Activated naive CD8-positive, alpha-beta T cell treated with anti-CD3 and anti-CD28 coated beads, Interleukin-2, amount 50 U/mL, for 24 hours (primary cell): ENCODE measurements around the gene CPB2.
A peak's percentile ranks its signal among the peaks of the same experiment; 100 is the strongest.

Source experiments
- ATAC-seq: fragments of 150-1000 bp; cut with Tn5 transposase; one replicate; pipeline ENCODE4 v1.10.0; 2021
- DNase-seq: peaks from one replicate; pipeline ENCODE4 v3.0.0; 2021
- H3K27ac Mint-ChIP-seq: one replicate; pipeline ENCODE4 v1.8.0; 2021; ENCODE audit warnings: mild to moderate bottlenecking, mixed read lengths
- H3K27me3 Mint-ChIP-seq: one replicate; pipeline ENCODE4 v1.8.0; 2021; ENCODE audit warnings: mixed read lengths
- H3K36me3 Mint-ChIP-seq: one replicate; pipeline ENCODE4 v1.8.0; 2021; ENCODE audit warnings: low read depth, mixed read lengths
- H3K4me1 Mint-ChIP-seq: one replicate; pipeline ENCODE4 v1.8.0; 2021; ENCODE audit warnings: mixed read lengths
- H3K4me3 Mint-ChIP-seq: one replicate; pipeline ENCODE4 v1.8.0; 2021; ENCODE audit warnings: mild to moderate bottlenecking, moderate library complexity, mixed read lengths
- H3K9me3 Mint-ChIP-seq: one replicate; pipeline ENCODE4 v1.8.0; 2021; ENCODE audit warnings: mixed read lengths

Gene CPB2, protein sequence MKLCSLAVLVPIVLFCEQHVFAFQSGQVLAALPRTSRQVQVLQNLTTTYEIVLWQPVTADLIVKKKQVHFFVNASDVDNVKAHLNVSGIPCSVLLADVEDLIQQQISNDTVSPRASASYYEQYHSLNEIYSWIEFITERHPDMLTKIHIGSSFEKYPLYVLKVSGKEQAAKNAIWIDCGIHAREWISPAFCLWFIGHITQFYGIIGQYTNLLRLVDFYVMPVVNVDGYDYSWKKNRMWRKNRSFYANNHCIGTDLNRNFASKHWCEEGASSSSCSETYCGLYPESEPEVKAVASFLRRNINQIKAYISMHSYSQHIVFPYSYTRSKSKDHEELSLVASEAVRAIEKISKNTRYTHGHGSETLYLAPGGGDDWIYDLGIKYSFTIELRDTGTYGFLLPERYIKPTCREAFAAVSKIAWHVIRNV

DNA sequence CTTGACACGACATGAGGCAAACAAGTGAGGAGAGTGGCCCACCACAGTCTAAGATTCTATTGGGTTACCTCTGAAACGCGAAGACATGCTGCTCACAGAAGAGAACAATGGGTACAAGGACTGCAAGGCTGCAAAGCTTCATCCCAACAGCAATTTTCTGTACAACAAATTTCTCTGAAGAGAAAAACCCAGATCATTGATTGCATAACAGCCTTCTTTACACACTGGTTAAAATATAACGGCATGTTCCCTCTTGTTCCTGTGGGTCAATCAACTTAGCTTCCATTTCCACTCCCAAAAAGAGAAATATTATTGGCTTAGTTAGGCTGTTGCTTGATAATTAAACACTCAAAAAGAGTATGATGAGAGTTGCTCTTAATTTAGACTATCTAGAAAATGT is at the start of gene CPB2:
CPB2 (minus strand) TSS at position 166 of the 400 bp plus-strand sequence; CDS start at position 142, 24 bp downstream.
- peaks cover 8% of the 10 kb centered on the region for H3K4me1 Mint-ChIP-seq
- peaks cover 4% of the 10 kb centered on the region for H3K27me3 Mint-ChIP-seq
- no peak within 1 kb of the TSS for H3K27ac Mint-ChIP-seq
- H3K4me3 Mint-ChIP-seq, result no peak within 1 kb of the TSS
- no peak for DNase-seq
- H3K9me3 Mint-ChIP-seq, result no peaks in the 10 kb centered on the region
- H3K36me3 Mint-ChIP-seq, result no peaks in the 10 kb centered on the region
- ATAC-seq, result no peak

DNA sequence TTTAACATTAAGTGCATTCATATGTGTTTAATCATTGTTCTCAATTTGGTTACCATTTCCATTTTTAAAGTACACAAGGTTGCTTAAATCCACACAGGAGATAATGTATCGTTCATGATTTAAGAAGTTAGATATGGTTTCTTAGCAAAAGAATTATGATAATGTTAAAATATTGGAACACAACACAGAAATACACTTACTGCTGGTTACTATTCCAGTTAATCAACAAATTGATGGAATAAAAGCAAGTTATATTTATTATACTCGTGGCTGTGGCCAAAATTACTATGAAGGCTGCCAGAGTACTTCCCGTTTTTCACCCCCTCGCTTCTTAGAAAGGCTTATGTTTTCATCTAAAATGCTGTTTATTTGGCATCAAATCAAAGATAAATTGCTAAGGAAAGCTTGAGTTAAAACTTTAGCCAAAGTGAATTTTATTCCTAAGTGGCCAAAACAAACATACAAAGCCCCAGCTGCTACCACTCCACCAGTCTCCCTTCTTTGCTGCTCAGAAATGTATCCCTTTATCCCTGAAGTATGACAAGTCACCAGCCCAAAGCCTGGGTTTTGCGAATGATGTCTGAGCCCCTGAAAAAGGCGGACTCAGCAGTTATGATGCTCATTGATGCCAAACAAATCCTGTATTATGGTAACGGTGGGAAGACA is 49.4 kb upstream of the CPB2 start:
- H3K4me1 Mint-ChIP-seq, result peaks cover 71% of the 10 kb centered on the region
- no peaks in the 10 kb centered on the region for H3K9me3 Mint-ChIP-seq
- H3K36me3 Mint-ChIP-seq, result peaks cover 90% of the 10 kb centered on the region
- H3K27ac Mint-ChIP-seq, result peak overlapping the region; percentile 91
- ATAC-seq (no peak), DNase-seq (no peak)
- H3K4me3 Mint-ChIP-seq, result no peak overlapping the region
- no peaks in the 10 kb centered on the region for H3K27me3 Mint-ChIP-seq

DNA sequence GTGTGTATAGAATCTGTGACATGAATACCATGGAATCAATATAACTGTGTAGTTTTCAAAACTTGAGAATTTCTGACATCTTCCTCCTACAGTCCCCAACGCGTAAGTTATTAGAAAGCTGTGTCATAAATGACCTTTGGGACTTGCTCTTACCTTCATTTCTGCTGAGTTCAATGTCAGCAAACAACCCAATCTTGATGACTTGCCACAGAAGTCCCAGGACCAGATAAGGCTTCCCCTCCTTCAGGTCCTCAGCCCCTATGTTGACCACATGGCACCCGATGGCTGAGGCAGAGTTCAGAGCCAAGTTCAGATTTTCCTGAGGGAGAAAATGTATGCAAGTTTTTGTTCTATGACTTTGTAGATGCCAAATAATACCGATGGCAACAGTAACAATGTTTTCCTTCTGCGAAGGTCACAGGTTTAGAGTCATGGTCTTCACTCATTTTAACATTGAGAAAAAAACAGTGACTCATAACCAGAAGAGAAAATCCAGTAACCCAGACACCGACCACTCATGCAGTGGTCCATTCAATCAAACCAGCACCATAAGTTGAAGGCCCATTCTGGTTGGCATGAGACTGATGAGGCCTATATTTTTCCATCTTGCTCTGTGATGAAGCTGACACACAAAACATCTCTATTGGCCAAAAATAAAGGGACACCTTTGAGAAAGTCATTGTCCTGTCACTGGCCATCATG is 47.9 kb upstream of the CPB2 start:
- ATAC-seq, result peak; percentile 45

DNA sequence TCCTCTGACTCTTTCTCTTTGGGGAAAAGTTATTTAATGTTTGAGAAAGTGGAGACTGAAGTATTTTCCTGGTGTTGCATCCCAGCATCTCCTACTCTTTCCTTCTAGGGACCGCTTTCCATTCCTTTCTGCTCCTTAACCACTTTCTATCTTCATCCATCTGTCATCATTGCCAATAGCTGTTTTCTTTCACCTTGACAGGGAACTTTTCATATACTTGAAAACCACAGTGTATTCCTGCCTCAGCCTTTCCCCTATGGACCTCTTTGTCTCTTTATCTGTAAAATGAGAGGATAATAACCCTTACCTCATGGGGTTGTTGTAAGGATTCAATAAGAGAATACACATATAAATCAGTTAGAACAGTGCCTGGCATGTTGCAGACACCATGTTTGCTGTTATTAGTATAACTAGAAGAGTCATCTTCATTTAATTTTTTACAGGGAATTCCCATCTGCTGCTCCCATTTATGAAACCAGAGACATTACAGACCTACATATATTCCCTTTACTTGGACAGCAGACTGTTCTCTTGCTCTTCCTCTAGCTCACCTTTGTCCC is 45.4 kb upstream of the CPB2 start:
- DNase-seq, result no peak
- no peaks in the 10 kb centered on the region for H3K27me3 Mint-ChIP-seq
- H3K4me1 Mint-ChIP-seq, result peaks cover 57% of the 10 kb centered on the region
- peaks cover 88% of the 10 kb centered on the region for H3K36me3 Mint-ChIP-seq
- H3K4me3 Mint-ChIP-seq, result peak overlapping the region; percentile 40
- no peaks in the 10 kb centered on the region for H3K9me3 Mint-ChIP-seq
- no peak for ATAC-seq
- H3K27ac Mint-ChIP-seq, result peak overlapping the region; percentile 91

More for the DNA sequence above, 47.9 kb upstream of the CPB2 start:
- DNase-seq, result no peak
- no peak overlapping the region for H3K4me3 Mint-ChIP-seq
- no peaks in the 10 kb centered on the region for H3K27me3 Mint-ChIP-seq
- no peaks in the 10 kb centered on the region for H3K9me3 Mint-ChIP-seq
- H3K27ac Mint-ChIP-seq, result peak overlapping the region; percentile 91
- peaks cover 86% of the 10 kb centered on the region for H3K36me3 Mint-ChIP-seq
- H3K4me1 Mint-ChIP-seq, result peaks cover 60% of the 10 kb centered on the region

DNA sequence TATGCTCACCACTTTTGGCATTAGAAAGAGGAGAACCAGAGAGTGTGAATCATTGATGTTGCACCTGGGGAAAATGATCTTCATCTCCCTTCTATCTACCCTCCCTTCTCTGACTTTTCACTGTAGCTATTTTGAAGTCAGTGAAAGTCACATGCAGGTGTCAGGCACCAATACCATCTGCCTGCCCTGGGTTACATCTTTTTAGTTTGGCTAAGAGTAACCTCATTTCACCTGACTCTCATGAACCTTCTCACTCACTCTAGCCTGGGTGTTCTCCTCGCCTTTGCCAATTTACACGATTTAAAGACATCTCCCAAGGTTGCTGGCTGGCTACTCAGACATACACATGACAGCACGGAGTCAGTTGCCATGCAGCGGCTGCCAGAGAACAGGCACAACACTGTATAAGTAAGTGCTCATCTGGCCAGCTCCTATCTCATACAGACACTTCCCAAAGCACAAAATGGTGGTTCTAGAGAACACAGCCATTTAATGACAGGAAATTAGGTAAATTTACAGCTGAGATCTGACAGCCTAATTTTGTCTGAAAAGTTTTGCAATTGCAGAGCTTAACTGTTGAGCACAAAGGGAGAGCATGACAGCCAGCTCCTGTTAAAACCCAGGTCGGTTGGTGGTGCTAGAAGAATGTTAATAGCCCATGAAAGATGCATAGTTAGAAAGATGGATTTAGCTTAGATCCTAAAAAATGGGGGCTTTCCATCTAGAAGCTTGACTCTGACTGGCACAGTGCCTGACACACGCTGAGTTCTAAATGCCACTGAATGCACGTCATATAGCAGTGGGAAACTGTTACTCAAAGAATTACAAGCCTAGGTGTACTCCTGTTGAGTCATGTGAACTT is 44.7 kb upstream of the CPB2 start:
- ATAC-seq, result peak; percentile 94
- no peaks in the 10 kb centered on the region for H3K27me3 Mint-ChIP-seq
- no peaks in the 10 kb centered on the region for H3K9me3 Mint-ChIP-seq
- H3K4me1 Mint-ChIP-seq, result peaks cover 52% of the 10 kb centered on the region
- peak overlapping the region; percentile 91 for H3K27ac Mint-ChIP-seq
- peak overlapping the region; percentile 16 for H3K4me3 Mint-ChIP-seq
- H3K36me3 Mint-ChIP-seq, result peaks cover 88% of the 10 kb centered on the region
- DNase-seq, result peak; percentile 46

DNA sequence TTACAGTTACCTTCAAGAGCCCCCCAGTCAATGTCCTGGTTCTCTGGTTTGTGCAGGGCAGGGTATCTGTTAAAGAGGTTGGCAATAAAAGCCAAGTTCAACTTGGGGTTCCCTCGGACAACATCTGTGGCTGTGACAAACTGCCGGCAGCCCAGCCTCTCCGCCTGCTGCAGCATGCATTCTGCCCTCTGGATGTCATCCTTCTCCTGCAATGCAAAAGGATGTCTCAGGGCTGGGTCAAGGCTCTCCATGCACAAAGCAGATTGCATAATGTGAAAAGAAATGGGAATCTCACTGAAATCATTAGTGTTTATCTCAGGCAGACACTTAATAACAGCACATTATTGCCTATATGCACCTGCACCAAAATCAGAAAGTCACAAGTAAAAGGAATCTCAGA is 42.1 kb upstream of the CPB2 start:
- peaks cover 87% of the 10 kb centered on the region for H3K36me3 Mint-ChIP-seq
- no peak for DNase-seq
- ATAC-seq, result no peak
- no peak overlapping the region for H3K4me3 Mint-ChIP-seq
- no peaks in the 10 kb centered on the region for H3K27me3 Mint-ChIP-seq
- no peaks in the 10 kb centered on the region for H3K9me3 Mint-ChIP-seq
- peaks cover 37% of the 10 kb centered on the region for H3K4me1 Mint-ChIP-seq
- peak overlapping the region; percentile 65 for H3K27ac Mint-ChIP-seq

DNA sequence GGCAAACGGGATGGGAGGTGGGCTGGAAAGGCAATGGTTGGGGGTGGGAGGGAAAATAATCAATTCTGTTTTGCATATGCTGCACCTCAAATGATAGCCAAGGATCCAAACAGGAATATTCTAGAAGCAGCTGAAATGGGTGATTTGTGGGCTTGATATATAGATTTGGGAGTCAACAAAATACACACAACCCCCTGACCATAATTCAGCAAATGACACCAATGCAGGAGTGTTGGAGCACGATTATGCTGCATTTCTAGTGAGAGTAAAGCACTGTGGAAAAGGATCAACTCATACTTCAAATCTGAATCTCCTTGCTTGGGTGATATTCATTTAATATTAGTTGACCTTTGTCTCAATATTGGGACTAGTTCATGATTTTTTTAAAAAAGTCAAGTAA is 41.1 kb upstream of the CPB2 start:
- no peak overlapping the region for H3K27ac Mint-ChIP-seq
- peaks cover 38% of the 10 kb centered on the region for H3K4me1 Mint-ChIP-seq

DNA sequence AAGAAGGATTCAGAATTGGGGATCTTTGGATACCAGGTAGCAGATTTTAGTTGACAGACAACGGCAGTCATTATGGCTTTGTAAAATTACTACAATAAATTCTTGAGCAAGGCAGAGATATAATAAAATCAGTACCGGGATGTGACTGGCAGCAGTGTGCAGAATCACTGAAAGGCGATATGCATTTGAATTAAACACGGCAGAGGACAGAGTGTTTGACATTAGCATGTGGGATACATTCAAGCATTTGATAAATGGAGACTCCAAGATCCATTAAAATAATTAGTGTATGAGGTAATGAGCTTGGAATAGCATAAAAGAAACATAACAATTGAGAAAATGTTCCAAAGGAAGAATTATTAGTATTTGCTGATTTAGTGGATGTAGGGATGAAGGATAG is 40.3 kb upstream of the CPB2 start:
- H3K36me3 Mint-ChIP-seq, result peaks cover 89% of the 10 kb centered on the region
- H3K27ac Mint-ChIP-seq, result peak overlapping the region; percentile 25
- peaks cover 38% of the 10 kb centered on the region for H3K4me1 Mint-ChIP-seq
- no peak overlapping the region for H3K4me3 Mint-ChIP-seq
- DNase-seq, result no peak
- no peaks in the 10 kb centered on the region for H3K27me3 Mint-ChIP-seq
- no peak for ATAC-seq
- H3K9me3 Mint-ChIP-seq, result no peaks in the 10 kb centered on the region

More for the DNA sequence above, 41.1 kb upstream of the CPB2 start:
- ATAC-seq, result no peak
- Mint-ChIP-seq H3K4me3 (no peak overlapping the region), H3K9me3 (no peaks in the 10 kb centered on the region), H3K36me3 (peaks cover 89% of the 10 kb centered on the region), H3K27me3 (no peaks in the 10 kb centered on the region)
- DNase-seq, result no peak

DNA sequence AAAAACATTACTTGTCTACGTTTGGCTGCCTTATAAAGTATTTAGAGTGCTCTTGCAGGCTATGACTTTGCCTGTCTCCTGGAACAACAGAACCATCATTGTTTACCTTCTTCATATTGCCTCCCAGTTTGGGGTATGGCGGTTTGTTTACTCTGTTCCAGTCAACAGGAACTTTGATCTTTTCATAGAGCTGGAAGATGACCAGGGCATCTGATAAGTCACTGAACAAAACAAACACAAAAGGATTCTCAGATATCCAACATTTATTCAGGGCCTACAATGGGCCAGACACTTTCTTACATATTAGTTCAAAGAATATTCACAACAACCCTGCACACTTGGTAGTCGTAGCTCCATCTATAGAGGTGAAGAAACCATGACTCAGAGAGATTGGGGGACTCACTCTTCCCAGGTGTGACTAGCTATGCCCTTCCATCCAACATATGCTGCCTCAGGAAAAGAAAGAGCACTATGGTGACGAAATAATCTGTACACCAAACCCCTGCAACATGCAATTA is 38.4 kb upstream of the CPB2 start:
- peak overlapping the region; percentile 50 for H3K27ac Mint-ChIP-seq
- no peak for ATAC-seq
- H3K27me3 Mint-ChIP-seq, result no peaks in the 10 kb centered on the region
- peaks cover 40% of the 10 kb centered on the region for H3K4me1 Mint-ChIP-seq
- no peak overlapping the region for H3K4me3 Mint-ChIP-seq
- peaks cover 86% of the 10 kb centered on the region for H3K36me3 Mint-ChIP-seq
- no peaks in the 10 kb centered on the region for H3K9me3 Mint-ChIP-seq
- no peak for DNase-seq

DNA sequence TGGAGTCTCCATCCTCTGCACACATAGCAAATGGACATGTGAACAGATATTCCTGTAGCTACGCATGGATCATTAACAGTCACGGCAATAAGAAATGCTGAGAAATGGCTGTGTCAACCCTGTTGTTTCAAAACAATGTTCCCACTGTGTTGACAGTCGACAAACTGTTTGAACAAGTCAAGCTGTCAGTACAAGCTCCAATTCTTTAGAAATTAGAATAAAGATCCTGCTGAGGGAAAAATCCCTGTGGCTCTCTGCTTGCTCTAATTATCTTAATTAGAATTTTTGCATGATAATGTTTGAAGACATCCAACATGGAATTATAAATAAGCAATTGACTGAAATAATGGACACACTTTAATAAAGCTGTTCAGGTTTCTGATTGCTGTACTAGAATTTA is 37.9 kb upstream of the CPB2 start:
- H3K9me3 Mint-ChIP-seq, result no peaks in the 10 kb centered on the region
- peaks cover 44% of the 10 kb centered on the region for H3K4me1 Mint-ChIP-seq
- no peak overlapping the region for H3K27ac Mint-ChIP-seq
- no peak for ATAC-seq
- H3K36me3 Mint-ChIP-seq, result peaks cover 87% of the 10 kb centered on the region
- no peak for DNase-seq
- no peak overlapping the region for H3K4me3 Mint-ChIP-seq
- no peaks in the 10 kb centered on the region for H3K27me3 Mint-ChIP-seq

DNA sequence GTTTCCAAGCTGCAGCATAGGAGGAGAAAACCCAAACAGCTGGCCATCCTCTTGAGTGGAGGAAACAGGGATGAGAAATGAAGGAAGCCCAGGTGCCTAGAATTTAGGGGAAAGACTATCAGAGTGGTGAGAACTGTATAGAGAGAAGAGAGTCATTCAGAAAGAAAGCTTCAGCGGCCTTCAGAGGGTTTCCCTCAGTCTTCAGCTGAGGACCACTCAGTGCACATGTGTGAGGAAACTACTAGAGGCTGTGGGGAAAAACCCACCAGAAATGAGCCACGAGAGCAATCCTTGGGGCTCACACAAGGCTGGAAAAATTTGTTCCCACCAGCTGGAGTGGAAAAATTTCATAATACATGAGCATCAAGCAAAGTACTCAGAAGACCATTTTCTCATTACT is 35.2 kb upstream of the CPB2 start:
- DNase-seq (peak; percentile 19), ATAC-seq (peak; percentile 89)
- Mint-ChIP-seq H3K36me3 (peaks cover 90% of the 10 kb centered on the region), H3K27me3 (no peaks in the 10 kb centered on the region), H3K9me3 (no peaks in the 10 kb centered on the region), H3K4me1 (peaks cover 46% of the 10 kb centered on the region), H3K4me3 (no peak overlapping the region), H3K27ac (peak overlapping the region; percentile 85)

DNA sequence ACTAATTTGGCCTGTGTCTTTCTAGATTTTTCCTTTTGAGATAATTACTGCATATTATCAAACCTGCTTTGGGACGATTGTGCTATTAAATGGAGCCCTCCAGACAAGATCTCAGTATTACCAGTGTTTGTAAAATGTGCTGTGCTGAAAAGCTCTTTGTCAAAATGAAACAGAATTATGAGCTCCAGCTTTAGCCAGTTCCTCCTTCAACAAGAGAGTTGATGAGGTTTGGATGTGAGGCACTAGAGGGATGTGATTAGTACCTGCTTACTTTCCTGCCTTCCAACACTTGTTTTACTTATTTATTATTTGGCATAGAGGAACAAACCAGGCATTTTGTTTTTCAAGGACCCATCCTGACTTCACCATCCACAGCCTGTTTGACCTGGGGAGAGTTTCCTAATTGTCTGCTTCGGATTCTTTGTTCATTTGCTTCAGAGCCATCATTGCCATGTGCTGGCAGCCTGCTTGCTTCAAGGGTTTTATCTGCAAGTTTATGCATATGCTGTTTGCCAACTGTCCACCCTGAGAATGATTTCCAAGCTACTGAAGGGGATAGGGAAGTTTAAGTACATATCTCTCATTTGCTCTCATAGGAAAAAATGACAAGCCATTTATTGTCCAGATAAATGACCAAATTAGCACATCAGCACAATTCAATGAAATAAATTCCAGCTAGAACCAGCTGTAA is 32.9 kb upstream of the CPB2 start:
- peak overlapping the region; percentile 62 for H3K27ac Mint-ChIP-seq
- no peaks in the 10 kb centered on the region for H3K27me3 Mint-ChIP-seq
- DNase-seq (no peak), ATAC-seq (no peak)
- H3K4me1 Mint-ChIP-seq, result peaks cover 41% of the 10 kb centered on the region
- peaks cover 83% of the 10 kb centered on the region for H3K36me3 Mint-ChIP-seq
- no peaks in the 10 kb centered on the region for H3K9me3 Mint-ChIP-seq
- no peak overlapping the region for H3K4me3 Mint-ChIP-seq

DNA sequence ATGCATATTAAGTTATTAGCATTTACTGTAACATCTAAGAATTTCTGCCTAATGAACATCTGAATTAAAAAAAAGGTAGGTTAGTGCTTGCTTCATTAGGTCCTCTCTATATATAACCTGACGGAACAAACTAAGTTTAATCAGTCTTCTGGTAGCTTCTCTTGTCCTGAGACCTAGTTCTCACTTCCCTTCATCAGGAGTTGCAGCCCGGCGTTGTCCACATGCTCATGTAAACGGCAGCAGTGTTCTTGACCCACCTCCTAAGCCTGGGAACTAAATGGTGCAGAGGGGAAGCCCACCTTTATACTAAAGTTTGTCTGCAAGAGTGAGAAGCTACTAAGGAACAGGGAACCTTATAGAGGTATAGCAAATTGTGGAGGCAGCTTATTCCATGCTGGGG is 31.9 kb upstream of the CPB2 start:
- no peak for DNase-seq
- peak overlapping the region; percentile 74 for H3K27ac Mint-ChIP-seq
- H3K27me3 Mint-ChIP-seq, result no peaks in the 10 kb centered on the region
- peaks cover 82% of the 10 kb centered on the region for H3K36me3 Mint-ChIP-seq
- ATAC-seq, result no peak
- no peak overlapping the region for H3K4me3 Mint-ChIP-seq
- H3K4me1 Mint-ChIP-seq, result peaks cover 37% of the 10 kb centered on the region
- H3K9me3 Mint-ChIP-seq, result no peaks in the 10 kb centered on the region
